ENCODE measurements around the gene PDZRN3. TPM values are rescaled to one million over a fixed set of nuclear protein-coding genes. Genes with fewer than 3 reads are reported as not detected.

PDZRN3 gene
- total RNA-seq, 1 donor from 2014 or later = 1.3 TPM

DNA sequence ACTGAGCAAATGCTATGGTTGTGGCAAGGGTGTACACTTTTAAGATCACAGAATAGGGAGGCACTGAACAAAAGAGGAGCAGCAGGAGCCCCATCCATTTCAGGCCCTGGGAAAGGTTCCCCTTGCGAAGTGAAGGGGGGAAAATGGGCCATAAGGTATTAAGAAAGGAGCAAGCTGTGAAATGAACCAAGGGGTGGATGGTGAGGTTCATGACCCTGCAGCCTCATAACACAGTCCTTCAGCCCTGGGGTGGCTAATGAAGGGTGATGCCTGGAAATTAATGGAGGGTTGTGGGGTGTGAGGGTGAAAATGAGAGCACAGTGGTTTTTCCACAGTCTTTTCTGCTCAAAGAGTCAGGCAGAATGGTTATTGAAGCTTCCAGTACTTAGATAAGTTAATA lies 150.1 kb downstream of the PDZRN3 start:
- H3K4me1 Mint-ChIP-seq (ENCODE audit: unreplicated experiment) = no peaks in the 10 kb centered on the region
- no peak for TF ChIP-seq CTCF (IDR thresholded peaks at IDR 0.05; ENCODE audit: unreplicated experiment)
- DNase-seq (ENCODE audit: low spot score) = no peak
- H3K27ac Mint-ChIP-seq (ENCODE audit: unreplicated experiment) = no peak overlapping the region
- H3K9me3 Mint-ChIP-seq (ENCODE audit: unreplicated experiment) = no peaks in the 10 kb centered on the region
- H3K36me3 Mint-ChIP-seq (ENCODE audit: low read depth, unreplicated experiment) = no peaks in the 10 kb centered on the region
- no peak overlapping the region for H3K4me3 Mint-ChIP-seq (ENCODE audit: unreplicated experiment)
- H3K27me3 Mint-ChIP-seq (ENCODE audit: unreplicated experiment) = peaks cover 2% of the 10 kb centered on the region

- no peak for DNase-seq (ENCODE audit: low spot score)
- Mint-ChIP-seq H3K36me3 (ENCODE audit: low read depth, unreplicated experiment) (no peaks in the 10 kb centered on the region), H3K27me3 (ENCODE audit: unreplicated experiment) (peaks cover 2% of the 10 kb centered on the region), H3K9me3 (ENCODE audit: unreplicated experiment) (no peaks in the 10 kb centered on the region), H3K4me1 (ENCODE audit: unreplicated experiment) (no peaks in the 10 kb centered on the region), H3K27ac (ENCODE audit: unreplicated experiment) (no peak overlapping the region), H3K4me3 (ENCODE audit: unreplicated experiment) (no peak overlapping the region)
- no peak for TF ChIP-seq CTCF (IDR thresholded peaks at IDR 0.05; ENCODE audit: unreplicated experiment)
Observed at GRCh38 chr3:73473898-73474416, 150.8 kb downstream of the PDZRN3 start.

DNA sequence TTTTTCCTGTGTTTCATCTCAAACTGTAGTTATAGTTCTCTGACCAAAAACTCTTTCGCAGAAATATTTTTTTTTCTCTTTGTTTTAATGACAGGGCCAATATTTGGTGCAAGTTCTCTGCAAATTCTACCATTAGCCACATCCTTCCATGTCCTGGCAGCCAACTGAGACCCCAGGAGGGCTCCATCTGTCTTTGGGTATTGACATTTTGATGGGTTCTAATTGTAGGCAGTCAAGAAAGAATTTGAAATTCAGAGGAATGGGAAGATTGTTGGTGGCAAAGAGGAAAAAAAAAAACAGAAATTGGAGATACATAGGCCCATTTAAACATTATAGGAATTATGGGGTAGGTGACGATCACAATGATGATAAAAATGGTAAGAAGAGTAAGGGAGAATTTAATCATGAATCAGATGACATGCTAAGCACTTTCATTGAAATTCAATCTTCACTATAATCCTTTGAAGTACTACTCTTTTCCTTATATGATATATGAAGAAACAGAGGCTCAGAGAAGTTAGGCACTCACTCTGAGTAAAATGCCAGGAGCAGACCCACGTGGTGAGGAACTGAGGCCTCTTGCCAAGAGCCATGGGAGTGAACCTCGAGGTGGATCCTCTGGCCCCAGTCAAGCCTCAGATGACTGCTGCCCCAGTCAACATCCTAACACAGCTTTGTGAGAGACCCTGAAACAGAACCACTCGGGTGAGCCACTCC lies 151.4 kb downstream of the PDZRN3 start:
- Mint-ChIP-seq H3K27ac (ENCODE audit: unreplicated experiment) (no peak overlapping the region), H3K9me3 (ENCODE audit: unreplicated experiment) (no peaks in the 10 kb centered on the region), H3K36me3 (ENCODE audit: low read depth, unreplicated experiment) (no peaks in the 10 kb centered on the region), H3K4me1 (ENCODE audit: unreplicated experiment) (no peaks in the 10 kb centered on the region), H3K4me3 (ENCODE audit: unreplicated experiment) (no peak overlapping the region), H3K27me3 (ENCODE audit: unreplicated experiment) (peaks cover 2% of the 10 kb centered on the region)
- TF ChIP-seq CTCF (IDR thresholded peaks at IDR 0.05; ENCODE audit: unreplicated experiment) = no peak
- DNase-seq (ENCODE audit: low spot score) = no peak

GRCh38 chr3:73471986-73472787 lies 152.6 kb downstream of the PDZRN3 start:
- H3K36me3 Mint-ChIP-seq (ENCODE audit: low read depth, unreplicated experiment) = no peaks in the 10 kb centered on the region
- H3K4me1 Mint-ChIP-seq (ENCODE audit: unreplicated experiment) = peaks cover 4% of the 10 kb centered on the region
- no peak for TF ChIP-seq CTCF (IDR thresholded peaks at IDR 0.05; ENCODE audit: unreplicated experiment)
- no peak overlapping the region for H3K4me3 Mint-ChIP-seq (ENCODE audit: unreplicated experiment)
- no peaks in the 10 kb centered on the region for H3K9me3 Mint-ChIP-seq (ENCODE audit: unreplicated experiment)
- DNase-seq (ENCODE audit: low spot score) = no peak
- peaks cover 2% of the 10 kb centered on the region for H3K27me3 Mint-ChIP-seq (ENCODE audit: unreplicated experiment)
- H3K27ac Mint-ChIP-seq (ENCODE audit: unreplicated experiment) = no peak overlapping the region

GRCh38 chr3:73470860-73471259 lies 153.9 kb downstream of the PDZRN3 start:
- DNase-seq (ENCODE audit: low spot score) = no peak
- no peak for TF ChIP-seq CTCF (IDR thresholded peaks at IDR 0.05; ENCODE audit: unreplicated experiment)
- no peak overlapping the region for H3K27ac Mint-ChIP-seq (ENCODE audit: unreplicated experiment)
- H3K4me3 Mint-ChIP-seq (ENCODE audit: unreplicated experiment) = no peak overlapping the region
- peaks cover 4% of the 10 kb centered on the region for H3K4me1 Mint-ChIP-seq (ENCODE audit: unreplicated experiment)
- no peaks in the 10 kb centered on the region for H3K36me3 Mint-ChIP-seq (ENCODE audit: low read depth, unreplicated experiment)
- peaks cover 2% of the 10 kb centered on the region for H3K27me3 Mint-ChIP-seq (ENCODE audit: unreplicated experiment)
- no peaks in the 10 kb centered on the region for H3K9me3 Mint-ChIP-seq (ENCODE audit: unreplicated experiment)
